ENCODE measurements around the gene LTBP1. TPM values are rescaled to one million over a fixed set of nuclear protein-coding genes. Genes with fewer than 3 reads are reported as not detected.

Gene LTBP1
- total RNA-seq, 4 donors from 2014 or later: 3.8 to 20.8 (median 11.3) TPM

GRCh38 chr2:33110461-33110860, 163.7 kb downstream of the LTBP1 start:
- TF ChIP-seq POLR2A (IDR thresholded peaks at IDR 0.05) (no peak), CTCF (IDR thresholded peaks at IDR 0.05) (no peak)
- 77 to 87% methylated on average over 5 of the region's 5 CpGs for WGBS, 2 donors
- no peak overlapping the region for H3K4me3 ChIP-seq (ENCODE audit: low read depth, poor library complexity, severe bottlenecking)
- no peak for DNase-seq (ENCODE audit: low spot score in 2 of 2)
- intact Hi-C loops (cut with DNase I; ENCODE audit: low total_unique reads): no loop called here

GRCh38 chr2:33111002-33111446, 164.3 kb downstream of the LTBP1 start:
- TF ChIP-seq POLR2A (IDR thresholded peaks at IDR 0.05) (no peak), CTCF (IDR thresholded peaks at IDR 0.05) (no peak)
- WGBS, 2 donors: 76% methylated on average over 10 of the region's 10 CpGs
- no peak overlapping the region for H3K4me3 ChIP-seq (ENCODE audit: low read depth, poor library complexity, severe bottlenecking)
- intact Hi-C loops (cut with DNase I; ENCODE audit: low total_unique reads): no loop called here
- DNase-seq (ENCODE audit: low spot score in 2 of 2): no peak

- H3K4me3 ChIP-seq (ENCODE audit: low read depth, poor library complexity, severe bottlenecking): no peak overlapping the region
- intact Hi-C loops (cut with DNase I; ENCODE audit: low total_unique reads): no loop called here
- DNase-seq (ENCODE audit: low spot score in 2 of 2): no peak
- TF ChIP-seq POLR2A (IDR thresholded peaks at IDR 0.05) (no peak), CTCF (IDR thresholded peaks at IDR 0.05) (no peak)
- 94 to 100% methylated on average over 2 of the region's 2 CpGs for WGBS, 2 donors
These were observed 168.4 kb downstream of the LTBP1 start for GRCh38 chr2:33115196-33115595.

- TF ChIP-seq CTCF (IDR thresholded peaks at IDR 0.05) (no peak), POLR2A (IDR thresholded peaks at IDR 0.05) (no peak)
- intact Hi-C loops (cut with DNase I; ENCODE audit: low total_unique reads): no loop called here
- no peak for DNase-seq (ENCODE audit: low spot score in 2 of 2)
- 92 to 94% methylated on average over 1 of the region's 1 CpG for WGBS, 2 donors
- no peak overlapping the region for H3K4me3 ChIP-seq (ENCODE audit: low read depth, poor library complexity, severe bottlenecking)
These were observed 169.0 kb downstream of the LTBP1 start for GRCh38 chr2:33115728-33116127.

- TF ChIP-seq CTCF (IDR thresholded peaks at IDR 0.05): no peak
- no peak for TF ChIP-seq POLR2A (IDR thresholded peaks at IDR 0.05)
- WGBS, 2 donors: 91 to 93% methylated on average over 4 of the region's 4 CpGs
- H3K4me3 ChIP-seq (ENCODE audit: low read depth, poor library complexity, severe bottlenecking): no peak overlapping the region
- DNase-seq (ENCODE audit: low spot score in 2 of 2): no peak
- intact Hi-C loops (cut with DNase I; ENCODE audit: low total_unique reads): no loop called here
These were observed 170.0 kb downstream of the LTBP1 start for GRCh38 chr2:33116799-33117198.

GRCh38 chr2:33118651-33119050, 171.9 kb downstream of the LTBP1 start:
- WGBS, 2 donors: 64 to 73% methylated on average over 6 of the region's 6 CpGs
- intact Hi-C loops (cut with DNase I; ENCODE audit: low total_unique reads): no loop called here
- TF ChIP-seq POLR2A (IDR thresholded peaks at IDR 0.05): no peak
- TF ChIP-seq CTCF (IDR thresholded peaks at IDR 0.05): no peak
- DNase-seq (ENCODE audit: low spot score in 2 of 2): no peak
- no peak overlapping the region for H3K4me3 ChIP-seq (ENCODE audit: low read depth, poor library complexity, severe bottlenecking)

Data from lower leg skin (tissue), 4 donors.